KMS-11 (cell line): ENCODE measurements around the gene MEIOSIN.
A peak's percentile ranks its signal among the peaks of the same experiment; 100 is the strongest.

Experiments
- H2AFZ ChIP-seq: fragments of 200-600 bp; sonication (generic); 2 replicates; pipeline ENCODE4 v1.6.1; 2016; ENCODE audit warnings: antibody characterized with exemption, mixed run types, low read depth
- H3K27ac ChIP-seq: fragments of 200-600 bp; sonication (generic); 2 replicates; pipeline ENCODE4 v1.6.1; 2016; ENCODE audit warnings: mild to moderate bottlenecking, mixed run types
- H3K27me3 ChIP-seq: fragments of 200-600 bp; sonication (generic); 2 replicates; pipeline ENCODE4 v1.6.1; 2017; ENCODE audit warnings: mild to moderate bottlenecking, low read depth, mixed run types, moderate library complexity; ENCODE audit not compliant: insufficient read depth
- H3K36me3 ChIP-seq: fragments of 200-600 bp; sonication (generic); 2 replicates; pipeline ENCODE4 v1.6.1; 2017; ENCODE audit warnings: mild to moderate bottlenecking, mixed run types; ENCODE audit not compliant: insufficient read depth
- H3K4me1 ChIP-seq: fragments of 200-600 bp; sonication (generic); 2 replicates; pipeline ENCODE4 v1.6.1; 2016; ENCODE audit warnings: mild to moderate bottlenecking, low read depth, mixed run types; ENCODE audit not compliant: poor library complexity, severe bottlenecking
- H3K4me2 ChIP-seq: fragments of 200-600 bp; sonication (generic); 2 replicates; pipeline ENCODE4 v1.7.0; 2016; ENCODE audit warnings: mild to moderate bottlenecking, mixed run types
- H3K4me3 ChIP-seq: fragments of 200-600 bp; sonication (generic); IDR thresholded peaks from 2 replicates; pipeline ENCODE4 v1.6.1; 2017; ENCODE audit warnings: low read depth, low read length, mixed read lengths; ENCODE audit not compliant: insufficient read depth
- H3K79me2 ChIP-seq: fragments of 200-600 bp; sonication (generic); 2 replicates; pipeline ENCODE4 v1.6.1; 2016; ENCODE audit warnings: low read depth, mixed run types; ENCODE audit not compliant: insufficient read depth
- H3K9ac ChIP-seq: fragments of 200-600 bp; sonication (generic); 2 replicates; pipeline ENCODE4 v1.6.1; 2016; ENCODE audit warnings: mild to moderate bottlenecking, mixed run types
- H4K20me1 ChIP-seq: fragments of 200-600 bp; sonication (generic); 2 replicates; pipeline ENCODE4 v1.6.1; 2016; ENCODE audit warnings: mild to moderate bottlenecking, mixed run types; ENCODE audit not compliant: insufficient read depth
- CTCF ChIP-seq: fragments of 200-600 bp; sonication (generic); conservative IDR thresholded peaks from 2 replicates; pipeline ENCODE4 v1.6.1; 2017; ENCODE audit warnings: low read depth, mild to moderate bottlenecking, antibody characterized with exemption, low read length, moderate library complexity, mixed read lengths

The MEIOSIN gene

GRCh38 chr19:45705710-45706415 is 27.4 kb upstream of the MEIOSIN start:
- Histone ChIP-seq H3K4me3 (no peak overlapping the region), H3K4me1 (peaks cover 56% of the 10 kb centered on the region), H2AFZ (no peak overlapping the region), H3K36me3 (no peaks in the 10 kb centered on the region), H3K79me2 (no peaks in the 10 kb centered on the region), H3K27ac (peak overlapping the region; percentile 76), H3K27me3 (no peaks in the 10 kb centered on the region), H3K4me2 (peak overlapping the region; percentile 61), H3K9ac (no peak overlapping the region; the same call in 1 of the 2 replicates), H4K20me1 (no peaks in the 10 kb centered on the region)
- TF ChIP-seq CTCF: no peak

- no peak overlapping the region for H3K4me2 ChIP-seq
- no peak overlapping the region for H2AFZ ChIP-seq
- H3K9ac ChIP-seq: no peak overlapping the region
- H3K27ac ChIP-seq: no peak overlapping the region
- no peak overlapping the region for H3K4me3 ChIP-seq
- H3K36me3 ChIP-seq: no peaks in the 10 kb centered on the region
- H3K79me2 ChIP-seq: peaks cover 13% of the 10 kb centered on the region; the same call in 1 of the 2 replicates
- no peaks in the 10 kb centered on the region for H3K27me3 ChIP-seq
- TF ChIP-seq CTCF: no peak
- no peaks in the 10 kb centered on the region for H4K20me1 ChIP-seq
- peaks cover 42% of the 10 kb centered on the region for H3K4me1 ChIP-seq
Measured at GRCh38 chr19:45710356-45711130, 22.7 kb upstream of the MEIOSIN start.

- Histone ChIP-seq H3K36me3 (no peaks in the 10 kb centered on the region), H3K4me1 (peaks cover 38% of the 10 kb centered on the region), H3K4me2 (no peak overlapping the region), H3K27ac (no peak overlapping the region), H3K27me3 (no peaks in the 10 kb centered on the region), H4K20me1 (no peaks in the 10 kb centered on the region), H2AFZ (no peak overlapping the region), H3K9ac (no peak overlapping the region), H3K79me2 (peaks cover 25% of the 10 kb centered on the region; the same call in 1 of the 2 replicates), H3K4me3 (no peak overlapping the region)
- TF ChIP-seq CTCF: no peak
Measured at GRCh38 chr19:45711851-45712698, 21.2 kb upstream of the MEIOSIN start.

GRCh38 chr19:45712699-45713067 is 20.6 kb upstream of the MEIOSIN start:
- no peak for TF ChIP-seq CTCF
- Histone ChIP-seq H3K4me2 (no peak overlapping the region), H3K79me2 (peaks cover 25% of the 10 kb centered on the region; the same call in 1 of the 2 replicates), H3K27me3 (no peaks in the 10 kb centered on the region), H3K4me3 (no peak overlapping the region), H2AFZ (no peak overlapping the region), H4K20me1 (no peaks in the 10 kb centered on the region), H3K27ac (no peak overlapping the region), H3K4me1 (peaks cover 32% of the 10 kb centered on the region), H3K36me3 (no peaks in the 10 kb centered on the region), H3K9ac (no peak overlapping the region)
